IPS DF 4.7 (cell line): Measurements from ENCODE around the gene MLYCD.

ENCODE experiments used
- DNase-seq: peaks from one replicate; pipeline ENCODE4 v3.0.0-alpha.2; 2013; ENCODE audit warnings: low spot score; ENCODE audit errors: extremely low read depth

MLYCD gene

DNA sequence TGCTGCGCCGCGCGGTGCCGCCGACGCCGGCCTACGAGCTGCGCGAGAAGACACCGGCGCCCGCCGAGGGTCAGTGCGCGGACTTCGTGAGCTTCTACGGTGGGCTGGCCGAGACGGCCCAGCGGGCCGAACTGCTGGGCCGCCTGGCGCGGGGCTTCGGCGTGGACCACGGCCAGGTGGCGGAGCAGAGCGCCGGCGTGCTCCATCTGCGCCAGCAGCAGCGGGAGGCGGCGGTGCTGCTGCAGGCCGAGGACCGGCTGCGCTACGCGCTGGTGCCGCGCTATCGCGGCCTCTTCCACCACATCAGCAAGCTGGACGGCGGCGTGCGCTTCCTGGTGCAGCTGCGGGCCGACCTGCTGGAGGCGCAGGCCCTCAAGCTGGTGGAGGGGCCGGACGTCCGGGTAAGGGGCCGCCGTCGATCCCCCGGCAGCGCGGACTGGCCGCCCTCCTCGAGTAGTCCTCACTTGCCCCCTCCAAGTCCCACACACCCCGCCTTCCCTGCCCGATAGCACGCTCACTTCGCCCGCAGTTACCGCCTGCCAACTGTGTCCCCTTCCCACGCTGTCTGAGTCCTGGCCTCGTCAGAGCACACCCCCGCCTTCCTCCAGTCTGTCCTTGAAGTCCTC, 470 bp downstream of the MLYCD start:
- no peak for DNase-seq

DNA sequence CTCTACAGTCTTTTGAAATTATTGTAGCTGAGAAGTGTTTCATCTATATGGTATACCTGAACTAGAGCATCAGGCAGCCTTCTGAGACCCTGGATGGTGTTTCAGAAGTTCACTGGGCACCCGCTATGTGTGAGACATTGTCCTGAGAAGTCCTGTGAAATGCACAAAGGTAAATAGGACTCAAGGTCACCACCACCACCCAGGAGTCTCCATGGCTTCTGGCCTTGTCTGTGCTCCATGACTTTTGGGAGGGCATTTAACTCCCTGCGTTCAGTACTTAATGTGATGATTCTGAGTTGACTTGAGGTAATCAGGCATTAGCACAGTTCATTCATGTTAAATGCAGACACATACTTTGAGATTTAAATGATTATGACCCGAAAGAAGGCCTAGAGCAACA, 1.1 kb downstream of the MLYCD start:
- DNase-seq = no peak

DNA sequence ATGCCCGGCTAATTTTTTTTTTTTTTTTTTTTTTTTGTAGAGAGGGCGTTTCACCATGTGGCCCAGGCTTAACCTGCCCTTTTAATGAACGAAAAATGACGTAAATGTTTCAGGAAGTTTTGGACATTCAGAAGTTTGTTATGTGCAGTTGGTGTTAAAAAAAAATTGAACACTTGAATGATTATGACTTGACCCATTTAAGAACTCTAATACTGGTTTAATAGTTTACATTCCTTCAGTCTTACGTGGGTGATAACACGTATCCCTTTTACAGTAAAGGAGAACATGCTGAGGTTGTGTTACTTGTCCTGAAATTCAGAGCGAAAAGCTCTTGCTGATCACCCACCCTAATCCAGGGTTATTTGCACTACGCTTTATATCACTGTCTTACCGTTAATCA, 1.7 kb downstream of the MLYCD start:
- DNase-seq = no peak

DNA sequence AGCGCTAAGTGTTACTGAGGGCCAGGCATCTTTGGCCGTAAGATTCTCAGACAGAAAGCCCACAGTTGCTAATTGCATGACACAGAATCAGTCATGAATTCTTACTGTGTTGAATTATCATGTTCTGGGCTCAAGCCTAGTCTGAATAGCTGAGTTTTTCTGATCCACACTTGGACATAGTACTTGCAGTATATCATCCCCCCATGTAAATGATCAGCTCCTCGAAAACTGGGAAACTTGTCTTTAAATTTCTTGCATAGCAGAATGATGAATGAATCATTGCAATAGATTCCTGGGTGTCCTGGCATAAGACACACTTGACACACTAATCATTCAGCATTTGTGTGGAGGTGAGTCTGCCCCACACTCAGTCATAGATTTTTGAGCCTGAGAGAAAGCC, 2.2 kb downstream of the MLYCD start:
- no peak for DNase-seq

DNA sequence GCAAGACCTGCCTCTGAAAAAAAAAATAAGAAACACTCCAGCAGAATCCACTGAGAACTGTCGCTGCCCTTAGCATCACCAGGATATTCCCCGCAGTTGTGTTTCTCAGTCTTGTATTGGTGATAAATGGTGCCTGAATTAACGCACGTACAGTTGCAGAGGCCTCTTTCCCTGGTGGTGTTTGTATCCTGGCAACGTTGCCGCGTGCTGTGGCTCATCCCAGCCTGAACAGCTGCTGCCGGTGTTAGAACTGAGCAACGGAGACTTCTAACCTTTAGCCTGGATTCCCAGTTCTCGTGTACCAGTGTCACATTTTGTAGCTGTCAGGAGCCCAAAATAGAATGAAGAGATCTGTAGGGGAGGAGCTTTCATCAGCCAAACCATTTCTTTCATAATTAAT, 4.8 kb downstream of the MLYCD start:
- no peak for DNase-seq

DNA sequence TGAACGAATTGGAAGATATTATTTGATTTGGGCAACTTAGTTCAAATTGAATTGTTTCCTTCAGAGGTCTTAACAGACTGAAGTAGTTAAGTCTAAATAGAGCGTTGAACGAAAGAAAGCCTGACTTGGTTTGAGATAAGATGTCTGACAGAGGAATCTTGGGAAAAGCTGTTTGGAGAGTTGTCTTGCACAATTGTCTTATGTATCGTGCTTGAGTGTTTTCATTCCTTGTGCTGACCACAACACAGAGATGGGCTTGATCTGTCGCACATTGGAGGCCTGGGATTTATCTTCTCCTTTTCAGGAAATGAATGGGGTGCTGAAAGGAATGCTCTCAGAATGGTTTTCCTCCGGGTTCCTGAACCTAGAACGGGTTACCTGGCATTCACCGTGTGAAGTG, 7.8 kb downstream of the MLYCD start:
- no peak for DNase-seq

DNA sequence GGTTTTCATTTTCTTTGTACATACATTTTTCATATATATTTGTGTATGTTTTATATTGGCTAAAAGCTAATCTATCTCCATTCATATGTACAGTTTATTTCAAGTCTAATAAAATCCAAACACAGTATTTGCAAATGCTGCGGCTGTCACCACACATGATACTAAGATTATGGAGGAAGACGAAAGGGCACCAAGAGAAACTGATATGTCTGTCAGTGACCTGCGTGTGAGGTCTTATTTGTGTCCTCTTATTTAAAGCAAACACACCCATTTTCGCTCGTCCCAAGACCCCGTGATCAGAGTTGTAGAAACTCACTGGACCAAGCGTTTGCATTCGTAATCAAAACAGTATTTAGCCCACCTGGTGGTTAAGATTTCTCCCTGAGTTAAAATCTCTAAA, 8.2 kb downstream of the MLYCD start:
- no peak for DNase-seq

DNA sequence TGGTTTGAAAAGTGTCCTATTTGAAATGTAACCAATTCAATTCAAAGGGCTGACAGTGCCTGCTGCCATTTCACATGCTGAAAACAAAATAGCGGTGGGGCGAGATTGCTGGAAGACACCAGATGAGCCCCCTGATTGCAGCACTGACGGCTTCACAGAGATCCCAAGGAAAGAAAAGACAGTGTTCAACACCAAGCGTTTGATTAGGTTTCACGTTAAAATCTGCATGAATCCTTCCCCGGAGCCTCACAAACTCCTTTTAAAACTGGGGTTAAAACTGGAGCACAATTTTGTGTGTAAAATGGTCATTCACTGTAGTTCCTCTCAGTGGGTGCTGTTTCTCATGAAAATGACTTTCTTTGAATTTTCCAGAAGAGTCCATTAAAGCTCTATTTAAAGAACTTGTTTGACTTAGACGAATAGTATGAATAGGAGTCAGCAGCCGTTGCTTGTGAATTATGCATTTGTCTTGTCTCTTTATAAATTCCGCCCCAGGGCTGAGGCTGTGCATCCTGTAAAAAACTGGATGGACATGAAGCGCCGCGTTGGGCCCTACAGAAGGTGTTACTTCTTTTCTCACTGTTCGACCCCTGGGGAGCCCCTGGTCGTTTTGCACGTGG, 8.8 kb downstream of the MLYCD start:
- no peak for DNase-seq

DNA sequence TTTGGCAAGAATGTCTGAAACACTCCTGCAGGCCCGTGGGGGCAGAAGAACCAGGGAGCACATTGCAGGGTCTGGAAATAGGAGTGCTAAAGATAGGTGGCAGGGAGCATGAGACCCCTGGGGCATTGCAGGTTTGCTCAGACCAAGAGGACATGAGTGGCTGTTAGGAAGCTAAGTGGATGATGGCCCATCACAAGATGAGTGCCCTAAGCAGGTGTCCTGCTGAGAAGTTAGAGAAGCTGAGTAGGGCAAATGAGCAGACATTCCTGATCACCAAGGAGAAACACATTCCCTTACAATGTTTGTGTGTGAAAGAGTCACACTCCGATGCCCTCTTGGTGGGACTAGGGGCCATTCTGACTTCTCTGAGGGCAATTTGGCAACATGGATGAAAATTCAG, 9.9 kb downstream of the MLYCD start:
- no peak for DNase-seq

DNA sequence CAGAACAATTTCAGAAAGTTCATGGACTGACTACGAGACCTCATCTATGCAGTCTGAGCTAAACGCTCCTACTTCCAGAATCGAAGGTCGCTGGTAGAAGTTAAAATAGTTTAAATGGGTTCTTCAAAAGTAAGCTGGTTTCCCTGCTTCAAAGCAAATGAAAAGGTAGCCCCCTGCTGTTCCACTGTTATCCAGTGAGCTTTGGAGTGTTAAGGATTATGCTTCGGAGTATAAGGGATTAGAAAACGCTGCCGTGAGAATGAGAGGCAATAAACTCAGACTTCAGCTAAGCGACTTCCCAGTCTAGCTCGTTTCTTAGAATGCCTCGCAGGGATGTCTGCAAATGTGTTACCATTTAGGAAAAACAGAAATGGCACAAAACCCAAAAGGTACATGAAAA, 12.4 kb downstream of the MLYCD start:
- DNase-seq = no peak

DNA sequence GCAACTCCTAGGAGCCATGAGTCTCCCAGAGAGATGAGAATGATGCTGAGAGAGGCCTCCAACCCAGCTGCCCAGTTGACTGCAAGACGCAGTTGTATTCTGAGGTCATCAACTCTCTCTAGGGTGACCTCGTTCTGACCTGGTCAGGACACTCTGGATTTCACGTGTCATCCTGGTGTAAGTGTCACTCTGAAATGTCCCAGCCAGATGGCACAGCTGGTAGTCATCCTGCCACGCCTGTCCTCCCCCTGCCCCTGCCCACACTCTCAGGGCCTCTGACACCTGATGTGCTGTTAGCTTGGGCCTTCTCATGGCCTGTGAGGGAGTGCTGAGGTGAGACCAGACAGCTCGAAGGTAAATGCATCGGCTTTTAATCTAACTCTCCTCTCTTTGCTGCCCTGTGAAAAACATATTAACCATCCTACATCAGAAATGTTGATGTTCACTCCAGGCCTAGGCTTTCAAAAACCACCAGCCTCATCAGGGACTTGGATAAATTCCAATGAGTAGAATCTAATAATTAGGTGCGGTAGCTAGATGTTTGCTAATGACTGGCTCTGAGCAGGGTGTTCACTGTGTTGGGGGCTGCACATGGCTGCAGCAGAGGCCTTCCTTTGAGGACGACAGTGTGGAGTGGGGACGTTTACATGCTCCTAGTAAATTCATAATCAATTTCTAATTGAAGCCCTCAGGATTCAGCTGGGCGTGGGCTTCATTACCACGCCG, 13.8 kb downstream of the MLYCD start:
- DNase-seq = no peak

DNA sequence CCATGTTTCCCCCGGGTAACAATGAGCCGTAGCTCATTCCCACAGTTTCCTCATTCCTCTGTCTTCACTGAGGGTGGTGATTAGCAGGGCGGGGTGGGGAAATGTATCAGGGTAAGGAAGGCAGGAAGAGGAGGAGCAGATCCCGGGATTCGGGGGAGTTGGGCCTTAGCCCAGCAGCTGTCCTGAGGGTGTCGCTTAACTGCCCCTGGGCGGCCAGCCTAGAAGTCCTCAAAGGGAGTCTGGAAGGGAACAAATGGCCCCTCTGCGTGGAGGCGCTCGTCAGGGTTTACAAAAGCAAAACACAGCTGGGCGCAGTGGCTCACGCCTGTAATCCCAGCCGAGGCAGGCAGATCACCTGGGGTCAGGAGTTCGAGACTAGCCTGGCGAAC, 14.3 kb downstream of the MLYCD start:
- no peak for DNase-seq

DNA sequence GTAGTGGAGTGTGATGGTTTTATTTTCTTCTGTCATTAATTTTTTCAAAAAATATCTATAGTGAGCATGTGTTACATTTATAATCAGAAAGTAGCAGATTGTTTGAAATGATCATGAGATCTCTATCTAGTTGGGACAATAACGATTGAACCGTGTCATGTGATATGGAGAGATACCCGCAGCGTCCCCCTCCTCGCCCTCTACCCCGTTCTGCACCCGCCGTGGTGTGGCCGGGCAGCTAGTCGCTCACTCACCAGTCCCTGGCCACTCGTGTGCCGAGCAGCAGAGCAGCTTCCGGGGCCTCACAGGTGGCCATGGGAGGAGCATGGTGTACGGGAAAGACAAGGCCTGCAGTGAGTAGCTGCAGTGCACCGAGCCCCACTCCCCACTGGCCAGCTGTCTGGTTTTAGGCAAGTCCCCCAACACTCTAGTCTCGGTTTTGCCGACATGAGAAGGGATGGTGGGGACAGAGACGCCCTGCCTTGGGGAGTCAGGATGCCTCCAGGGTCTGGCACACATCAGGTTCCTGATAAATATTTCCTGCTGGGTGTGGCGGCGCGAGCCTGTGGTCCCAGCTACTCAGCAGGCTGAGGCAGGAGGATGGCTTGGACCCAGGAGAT, 15.3 kb downstream of the MLYCD start:
- DNase-seq = no peak

DNA sequence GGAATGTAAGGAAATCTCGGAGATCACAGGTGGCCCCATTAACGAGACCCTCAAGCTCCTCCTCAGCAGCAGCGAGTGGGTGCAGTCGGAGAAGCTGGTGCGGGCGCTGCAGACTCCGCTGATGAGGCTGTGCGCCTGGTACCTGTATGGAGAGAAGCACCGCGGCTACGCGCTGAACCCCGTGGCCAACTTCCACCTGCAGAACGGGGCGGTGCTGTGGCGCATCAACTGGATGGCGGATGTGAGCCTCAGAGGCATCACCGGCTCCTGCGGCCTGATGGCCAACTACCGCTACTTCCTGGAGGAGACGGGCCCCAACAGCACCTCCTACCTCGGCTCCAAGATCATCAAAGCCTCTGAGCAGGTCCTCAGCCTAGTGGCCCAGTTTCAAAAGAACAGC, 16.2 kb downstream of the MLYCD start:
- DNase-seq = no peak

DNA sequence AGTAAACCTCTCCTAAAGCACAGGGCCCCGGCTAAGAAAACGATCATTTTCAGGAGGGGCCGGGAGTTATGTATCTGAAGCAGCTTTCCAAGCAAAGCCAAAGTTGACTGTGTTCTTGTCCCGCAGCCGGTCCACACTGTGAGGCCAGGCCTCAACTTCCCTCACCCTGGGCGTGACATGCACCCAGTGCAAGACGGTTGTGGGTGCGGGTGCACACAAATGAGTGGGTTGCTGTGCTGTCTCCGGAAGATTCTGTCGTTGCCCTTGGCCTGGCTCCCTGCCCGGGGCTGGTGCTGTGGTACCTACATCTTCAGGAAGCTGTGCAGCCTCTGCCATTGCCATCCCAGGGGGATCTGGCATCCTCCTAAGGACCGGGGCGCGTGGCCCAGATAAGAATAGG, 16.6 kb downstream of the MLYCD start:
- DNase-seq = no peak

DNA sequence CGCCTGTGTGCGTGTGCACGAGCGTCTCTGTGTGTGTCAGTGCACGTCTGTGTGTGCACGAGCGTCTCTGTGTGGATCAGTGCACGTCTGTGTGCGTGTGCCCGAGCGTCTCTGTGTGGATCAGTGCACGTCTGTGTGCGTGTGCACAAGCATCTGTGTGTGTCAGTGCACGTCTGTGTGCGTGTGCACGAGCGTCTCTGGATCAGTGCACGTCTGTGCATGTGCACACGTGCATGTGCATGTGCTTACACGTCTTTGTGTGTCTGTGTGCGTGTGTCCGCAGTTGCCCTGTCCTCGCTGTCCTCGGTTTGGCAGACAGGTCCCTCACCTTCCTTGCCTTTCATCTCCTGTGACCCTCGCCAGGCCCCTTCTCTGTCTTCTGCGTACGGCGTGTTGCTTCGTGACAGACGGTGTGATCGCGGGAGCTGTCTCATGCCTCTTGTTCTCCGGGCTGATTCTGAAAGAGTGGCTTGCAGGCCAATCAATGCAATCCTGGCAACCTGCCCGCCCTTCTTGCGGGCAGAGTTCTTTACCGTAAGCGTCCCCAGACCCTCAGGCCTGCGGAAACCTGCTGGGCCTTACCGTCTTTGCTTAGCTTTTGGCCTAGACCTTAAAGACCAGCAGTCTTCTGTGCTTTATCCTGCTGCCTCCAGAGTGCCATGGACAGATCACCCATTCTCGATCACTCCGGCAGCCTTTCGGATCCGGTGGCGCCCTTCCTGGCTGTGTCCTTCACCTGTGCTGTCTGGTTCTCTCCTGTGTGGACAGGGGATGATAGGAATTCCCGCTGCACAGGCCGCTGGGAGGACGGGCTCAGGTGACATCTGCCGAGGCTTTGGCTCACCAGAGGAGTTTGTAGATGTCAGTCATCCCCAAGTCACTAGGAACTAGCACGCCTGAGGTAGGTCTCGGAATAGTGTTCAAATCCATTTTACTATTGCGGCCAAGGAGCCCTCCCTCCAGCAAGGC, 18.5 kb downstream of the MLYCD start:
- DNase-seq = no peak

DNA sequence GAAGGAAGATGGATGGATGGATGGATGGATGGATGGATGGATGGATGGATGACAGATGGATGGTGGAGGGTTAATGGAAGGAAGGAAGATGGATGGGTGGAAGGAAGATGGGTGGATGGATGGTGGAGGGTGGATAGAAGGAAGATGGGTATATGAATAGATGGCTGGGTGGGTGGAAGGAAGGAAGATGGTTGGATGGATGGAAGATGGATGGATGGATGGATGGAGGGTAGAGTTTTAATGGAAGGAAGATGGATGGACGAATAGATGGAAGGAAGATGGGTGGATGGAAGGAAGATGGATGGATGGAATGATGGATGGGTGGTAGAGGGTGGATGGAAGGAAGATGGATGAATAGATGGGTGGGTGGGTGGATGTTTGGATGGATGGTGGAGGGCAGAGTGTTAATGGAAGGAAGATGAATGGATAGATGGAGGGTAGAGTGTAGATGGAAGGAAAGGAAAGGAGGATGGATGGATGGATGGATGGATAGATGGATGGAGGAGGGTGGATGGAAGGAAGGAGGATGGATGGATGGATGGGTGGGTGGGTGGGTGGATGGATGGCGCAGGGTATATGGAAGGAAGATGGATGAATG, 22.1 kb downstream of the MLYCD start:
- no peak for DNase-seq

DNA sequence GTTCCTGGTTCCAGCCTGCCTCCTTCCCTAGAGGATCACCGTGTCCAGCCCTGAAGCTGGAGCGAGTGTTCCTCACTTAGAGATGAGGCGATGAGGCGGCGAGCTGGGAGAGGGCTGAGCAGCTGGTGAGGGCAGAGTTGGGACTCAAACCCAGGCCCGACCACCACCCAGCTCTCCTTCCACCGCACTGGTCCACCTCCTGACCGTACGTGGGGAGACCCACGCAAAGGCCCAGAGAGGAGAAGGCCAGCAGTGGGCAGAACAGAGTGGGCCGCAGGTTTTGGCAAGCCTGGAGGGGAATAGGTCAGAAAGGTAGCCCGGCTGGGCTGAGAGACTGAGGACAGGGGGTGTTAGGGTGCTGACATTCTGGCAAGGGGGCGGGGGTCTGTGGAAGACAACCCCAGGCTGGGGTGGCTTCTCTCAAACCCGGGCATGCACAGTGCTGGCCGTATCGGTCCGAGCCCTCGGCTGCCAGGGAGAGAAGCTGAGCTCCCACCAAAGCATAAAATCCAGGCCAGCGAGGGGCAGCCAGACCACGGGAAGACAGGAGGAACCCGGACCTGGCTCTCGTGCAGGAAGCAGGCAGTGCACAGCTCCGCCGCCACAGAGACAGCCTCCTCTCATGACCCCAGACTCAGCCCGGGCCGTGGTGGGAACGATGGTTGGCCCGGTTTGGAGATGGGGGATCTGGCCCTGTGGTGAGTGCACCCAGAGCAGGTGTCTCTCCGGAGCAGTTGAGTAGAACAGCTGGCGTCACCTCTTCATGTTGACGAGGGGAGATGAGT, 24.9 kb downstream of the MLYCD start:
- no peak for DNase-seq

DNA sequence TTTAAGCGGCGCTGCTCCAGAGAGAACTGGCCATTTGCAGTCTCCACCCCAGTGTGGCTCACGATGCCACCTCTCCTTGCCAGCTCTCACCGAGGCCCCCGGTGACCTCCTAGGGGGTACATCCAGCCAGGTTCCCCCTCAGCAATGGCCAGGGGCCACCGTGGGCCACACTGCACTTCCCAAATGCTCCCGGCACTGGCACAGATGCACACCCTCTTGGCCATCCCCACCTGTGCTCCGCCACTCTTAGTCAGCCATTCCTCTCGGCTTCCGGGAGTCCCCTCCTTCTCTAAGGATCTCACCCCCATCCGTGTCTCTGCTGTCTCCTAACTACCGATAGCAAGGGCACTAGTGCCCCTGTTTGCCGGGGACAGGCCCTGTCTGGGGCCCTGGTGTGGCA, 25.8 kb downstream of the MLYCD start:
- no peak for DNase-seq
